Activated T-helper 2 cell treated with anti-CD3 and anti-CD28 coated beads, Interferon-gamma antibody, Interleukin-2, Interleukin-4, amounts not matched to agents 10 μg/mL and 5 μg/mL and 100 μg/mL, durations not matched to agents 14 hours and 24 hours and 36 hours (primary cell): ENCODE data around the gene TLCD5. TPM values are rescaled to one million over a fixed set of nuclear protein-coding genes. Genes with fewer than 3 reads are reported as not detected.

ENCODE experiments used
- DNase-seq: peaks from one replicate; pipeline ENCODE4 v3.0.0; 2021; ENCODE audit warnings: low spot score
- H3K27ac Mint-ChIP-seq: one replicate; pipeline ENCODE4 v1.8.0; 2021; ENCODE audit warnings: mixed read lengths
- H3K27me3 Mint-ChIP-seq: one replicate; pipeline ENCODE4 v1.8.0; 2021; ENCODE audit warnings: low read depth, mixed read lengths
- H3K36me3 Mint-ChIP-seq: one replicate; pipeline ENCODE4 v1.8.0; 2021; ENCODE audit warnings: low read depth, mixed read lengths
- H3K4me1 Mint-ChIP-seq: one replicate; pipeline ENCODE4 v1.8.0; 2021; ENCODE audit warnings: low read depth, mixed read lengths
- H3K4me3 Mint-ChIP-seq: one replicate; pipeline ENCODE4 v1.8.0; 2021; ENCODE audit warnings: low read depth, mild to moderate bottlenecking, moderate library complexity, mixed read lengths
- H3K9me3 Mint-ChIP-seq: one replicate; pipeline ENCODE4 v1.8.0; 2021; ENCODE audit warnings: mixed read lengths
- intact Hi-C: fragments of 100-400 bp; cut with micrococcal nuclease; formaldehyde crosslinking; loops from one replicate; pipeline ENCODE4 v1.15.1; 2023
- total RNA-seq: library from RNA; stranded (reverse); gene quantifications from 2 replicates; pipeline ENCODE4 v1.2.3, GENCODE V29; 2022

The TLCD5 gene
- total RNA-seq, 1 donor from 2014 or later, result 0.41 TPM

GRCh38 chr11:120335556-120335907 lies 10.4 kb downstream of the TLCD5 start:
- peaks cover 28% of the 10 kb centered on the region for H3K4me1 Mint-ChIP-seq
- no peaks in the 10 kb centered on the region for H3K9me3 Mint-ChIP-seq
- DNase-seq, result no peak
- peaks cover 7% of the 10 kb centered on the region for H3K36me3 Mint-ChIP-seq
- H3K27me3 Mint-ChIP-seq, result peaks cover 50% of the 10 kb centered on the region
- intact Hi-C loops, result loop anchor here (10.0 kb wide), 1 partner anchor 349 kb away; no protein-coding TSS in a partner anchor
- H3K4me3 Mint-ChIP-seq, result peak overlapping the region; percentile 37
- H3K27ac Mint-ChIP-seq, result no peak overlapping the region

- peak within 1 kb of the TSS; percentile 91 for H3K4me3 Mint-ChIP-seq
- peaks cover 8% of the 10 kb centered on the region for H3K36me3 Mint-ChIP-seq
- H3K4me1 Mint-ChIP-seq, result peaks cover 29% of the 10 kb centered on the region
- peaks cover 53% of the 10 kb centered on the region for H3K27me3 Mint-ChIP-seq
- peak within 1 kb of the TSS; percentile 53 for H3K27ac Mint-ChIP-seq
- no peaks in the 10 kb centered on the region for H3K9me3 Mint-ChIP-seq
- intact Hi-C loops, result loop anchor here (1.0 to 10.0 kb wide), 2 partner anchors 8 to 349 kb away; no protein-coding TSS in a partner anchor
- peak; percentile 56 for DNase-seq
Measured at GRCh38 chr11:120335908-120336640, 11.0 kb downstream of the TLCD5 start, which contains the start of gene ARHGEF12. ARHGEF12 (plus strand) TSS chr11:120336413; CDS start chr11:120337244, 831 bp downstream.

- Mint-ChIP-seq H3K9me3 (no peaks in the 10 kb centered on the region), H3K4me3 (peak overlapping the region; percentile 91), H3K36me3 (peaks cover 8% of the 10 kb centered on the region), H3K27ac (peak overlapping the region; percentile 53), H3K27me3 (peaks cover 55% of the 10 kb centered on the region), H3K4me1 (peaks cover 31% of the 10 kb centered on the region)
- intact Hi-C loops, result loop anchor here (1.0 to 10.0 kb wide), 2 partner anchors 8 to 348 kb away; no protein-coding TSS in a partner anchor
- DNase-seq, result no peak
Measured at GRCh38 chr11:120336641-120337354, 11.7 kb downstream of the TLCD5 start.

GRCh38 chr11:120337355-120338106 lies 12.4 kb downstream of the TLCD5 start:
- peaks cover 37% of the 10 kb centered on the region for H3K4me1 Mint-ChIP-seq
- intact Hi-C loops, result loop anchor here (10.0 kb wide), 1 partner anchor 347 kb away; no protein-coding TSS in a partner anchor
- H3K36me3 Mint-ChIP-seq, result peaks cover 13% of the 10 kb centered on the region
- DNase-seq, result no peak
- peaks cover 61% of the 10 kb centered on the region for H3K27me3 Mint-ChIP-seq
- peak overlapping the region; percentile 53 for H3K27ac Mint-ChIP-seq
- H3K4me3 Mint-ChIP-seq, result peak overlapping the region; percentile 91
- peaks cover 5% of the 10 kb centered on the region for H3K9me3 Mint-ChIP-seq

- Mint-ChIP-seq H3K27ac (no peak overlapping the region), H3K36me3 (peaks cover 13% of the 10 kb centered on the region), H3K27me3 (peaks cover 58% of the 10 kb centered on the region), H3K4me1 (peaks cover 37% of the 10 kb centered on the region), H3K9me3 (peaks cover 6% of the 10 kb centered on the region), H3K4me3 (peak overlapping the region; percentile 91)
- intact Hi-C loops, result loop anchor here (10.0 kb wide), 1 partner anchor 346 kb away; no protein-coding TSS in a partner anchor
- DNase-seq, result no peak
Measured at GRCh38 chr11:120338107-120338933, 13.2 kb downstream of the TLCD5 start.

GRCh38 chr11:120339394-120339890 lies 14.3 kb downstream of the TLCD5 start:
- H3K9me3 Mint-ChIP-seq, result peaks cover 6% of the 10 kb centered on the region
- H3K36me3 Mint-ChIP-seq, result peaks cover 13% of the 10 kb centered on the region
- H3K4me3 Mint-ChIP-seq, result no peak overlapping the region
- intact Hi-C loops, result loop anchor here (10.0 kb wide), 1 partner anchor 345 kb away; no protein-coding TSS in a partner anchor
- peaks cover 55% of the 10 kb centered on the region for H3K27me3 Mint-ChIP-seq
- DNase-seq, result no peak
- H3K27ac Mint-ChIP-seq, result no peak overlapping the region
- peaks cover 42% of the 10 kb centered on the region for H3K4me1 Mint-ChIP-seq

GRCh38 chr11:120340529-120340928 lies 15.4 kb downstream of the TLCD5 start:
- H3K4me3 Mint-ChIP-seq, result no peak overlapping the region
- intact Hi-C loops, result loop anchor here (10.0 kb wide), 1 partner anchor 694 kb away; no protein-coding TSS in a partner anchor
- peaks cover 6% of the 10 kb centered on the region for H3K9me3 Mint-ChIP-seq
- H3K36me3 Mint-ChIP-seq, result peaks cover 13% of the 10 kb centered on the region
- peaks cover 47% of the 10 kb centered on the region for H3K4me1 Mint-ChIP-seq
- H3K27ac Mint-ChIP-seq, result no peak overlapping the region
- peaks cover 55% of the 10 kb centered on the region for H3K27me3 Mint-ChIP-seq
- DNase-seq, result no peak

GRCh38 chr11:120342226-120342625 lies 17.1 kb downstream of the TLCD5 start:
- peaks cover 64% of the 10 kb centered on the region for H3K27me3 Mint-ChIP-seq
- peaks cover 46% of the 10 kb centered on the region for H3K4me1 Mint-ChIP-seq
- intact Hi-C loops, result loop anchor here (10.0 kb wide), 1 partner anchor 693 kb away; no protein-coding TSS in a partner anchor
- H3K27ac Mint-ChIP-seq, result no peak overlapping the region
- peaks cover 6% of the 10 kb centered on the region for H3K9me3 Mint-ChIP-seq
- no peak for DNase-seq
- H3K36me3 Mint-ChIP-seq, result peaks cover 13% of the 10 kb centered on the region
- H3K4me3 Mint-ChIP-seq, result no peak overlapping the region

- H3K4me1 Mint-ChIP-seq, result peaks cover 43% of the 10 kb centered on the region
- peaks cover 6% of the 10 kb centered on the region for H3K9me3 Mint-ChIP-seq
- H3K4me3 Mint-ChIP-seq, result no peak overlapping the region
- no peak overlapping the region for H3K27ac Mint-ChIP-seq
- no peak for DNase-seq
- peaks cover 64% of the 10 kb centered on the region for H3K27me3 Mint-ChIP-seq
- H3K36me3 Mint-ChIP-seq, result peaks cover 13% of the 10 kb centered on the region
- intact Hi-C loops, result loop anchor here (10.0 kb wide), 1 partner anchor 692 kb away; no protein-coding TSS in a partner anchor
Measured at GRCh38 chr11:120342678-120343077, 17.6 kb downstream of the TLCD5 start.

GRCh38 chr11:120343429-120343828 lies 18.3 kb downstream of the TLCD5 start:
- H3K4me3 Mint-ChIP-seq, result no peak overlapping the region
- H3K4me1 Mint-ChIP-seq, result peaks cover 38% of the 10 kb centered on the region
- no peak overlapping the region for H3K27ac Mint-ChIP-seq
- no peak for DNase-seq
- H3K36me3 Mint-ChIP-seq, result peaks cover 8% of the 10 kb centered on the region
- intact Hi-C loops, result loop anchor here (10.0 kb wide), 1 partner anchor 691 kb away; no protein-coding TSS in a partner anchor
- peaks cover 59% of the 10 kb centered on the region for H3K27me3 Mint-ChIP-seq
- peaks cover 6% of the 10 kb centered on the region for H3K9me3 Mint-ChIP-seq

- intact Hi-C loops, result loop anchor here (1.0 to 10.0 kb wide), 3 partner anchors 8 to 690 kb away; partner anchors contain the start of gene ARHGEF12
- peak overlapping the region; percentile 23 for H3K4me3 Mint-ChIP-seq
- peak; percentile 62 for DNase-seq
- peaks cover 8% of the 10 kb centered on the region for H3K36me3 Mint-ChIP-seq
- H3K4me1 Mint-ChIP-seq, result peaks cover 37% of the 10 kb centered on the region
- H3K27ac Mint-ChIP-seq, result peak overlapping the region; percentile 9
- peaks cover 59% of the 10 kb centered on the region for H3K27me3 Mint-ChIP-seq
- H3K9me3 Mint-ChIP-seq, result peaks cover 6% of the 10 kb centered on the region
Measured at GRCh38 chr11:120344302-120345004, 19.4 kb downstream of the TLCD5 start.
